Neural progenitor cell (in vitro differentiated cells): ENCODE data around the gene PDHB. TPM values are rescaled to one million over a fixed set of nuclear protein-coding genes. Genes with fewer than 3 reads are reported as not detected.

ENCODE experiments used
- DNase-seq: peaks from one replicate; pipeline ENCODE4 v3.0.0-alpha.2; 2016; ENCODE audit warnings: low spot score
- H2AFZ ChIP-seq: fragments of 200-600 bp; sonication (generic); replicated peaks from 2 replicates; pipeline ENCODE4 v1.6.1; 2016; ENCODE audit warnings: antibody characterized with exemption
- H3F3A ChIP-seq: fragments of 200-600 bp; sonication (generic); 2 replicates; pipeline ENCODE4 v1.6.1; 2016; ENCODE audit warnings: antibody characterized with exemption, low read depth
- H3K27ac ChIP-seq: fragments of 200-600 bp; sonication (generic); 2 replicates; pipeline ENCODE4 v1.5.1; 2016; ENCODE audit warnings: mild to moderate bottlenecking
- H3K27me3 ChIP-seq: fragments of 200-600 bp; sonication (generic); 2 replicates; pipeline ENCODE4 v1.6.1; 2016; ENCODE audit warnings: mild to moderate bottlenecking, moderate library complexity
- H3K36me3 ChIP-seq: fragments of 200-600 bp; sonication (generic); 2 replicates; pipeline ENCODE4 v1.5.1; 2016
- H3K4me1 ChIP-seq: fragments of 200-600 bp; sonication (generic); 2 replicates; pipeline ENCODE4 v1.6.1; 2016; ENCODE audit warnings: mixed run types
- H3K4me2 ChIP-seq: fragments of 200-600 bp; sonication (generic); 2 replicates; pipeline ENCODE4 v1.6.1; 2016
- H3K4me3 ChIP-seq: fragments of 200-600 bp; sonication (generic); 2 replicates; pipeline ENCODE4 v1.5.1; 2016
- H3K79me2 ChIP-seq: fragments of 200-600 bp; sonication (generic); 2 replicates; pipeline ENCODE4 v1.6.1; 2016; ENCODE audit warnings: low read depth
- H3K9ac ChIP-seq: fragments of 200-600 bp; sonication (generic); 2 replicates; pipeline ENCODE4 v1.6.1; 2016
- H3K9me3 ChIP-seq: fragments of 200-600 bp; sonication (generic); 2 replicates; pipeline ENCODE4 v1.5.1; 2016; ENCODE audit warnings: low read depth
- H4K20me1 ChIP-seq: fragments of 200-600 bp; sonication (generic); 2 replicates; pipeline ENCODE4 v1.6.1; 2016; ENCODE audit warnings: low read depth
- H3K27ac Mint-ChIP-seq: 3 replicates; pipeline ENCODE4 v1.8.0; 2021; ENCODE audit warnings: mixed read lengths
- H3K27me3 Mint-ChIP-seq: 2 replicates; pipeline ENCODE4 v1.8.0; 2022; ENCODE audit warnings: low read depth, mild to moderate bottlenecking, inconsistent platforms, moderate library complexity, mixed read lengths; ENCODE audit not compliant: insufficient read depth
- H3K36me3 Mint-ChIP-seq: 3 replicates; pipeline ENCODE4 v1.8.0; 2021; ENCODE audit warnings: mixed read lengths
- H3K4me1 Mint-ChIP-seq: 3 replicates; pipeline ENCODE4 v1.8.0; 2021; ENCODE audit warnings: mixed read lengths
- H3K4me3 Mint-ChIP-seq: 3 replicates; pipeline ENCODE4 v1.8.0; 2021; ENCODE audit warnings: mild to moderate bottlenecking, moderate library complexity, mixed read lengths
- H3K9me3 Mint-ChIP-seq: 3 replicates; pipeline ENCODE4 v1.8.0; 2020; ENCODE audit warnings: mixed read lengths
- CTCF ChIP-seq: fragments of 200-600 bp; sonication (generic); IDR thresholded peaks from 2 replicates; pipeline ENCODE4 v1.5.1; 2017; ENCODE audit warnings: antibody characterized with exemption, mild to moderate bottlenecking
- EZH2 ChIP-seq: fragments of 200-600 bp; sonication (generic); IDR thresholded peaks from 2 replicates; pipeline ENCODE4 v1.6.1; 2017; ENCODE audit warnings: antibody characterized with exemption, mild to moderate bottlenecking, moderate library complexity
- EZH2phosphoT487 ChIP-seq: fragments of 200-600 bp; sonication (generic); IDR thresholded peaks from 2 replicates; pipeline ENCODE4 v1.6.1; 2017; ENCODE audit warnings: antibody characterized with exemption
- total RNA-seq: library from RNA; depleted of rRNA; stranded (reverse); fragments of >200 nt; gene quantifications from 2 replicates; pipeline ENCODE4 v1.2.3, GENCODE V29; 2015; ENCODE audit warnings: low replicate concordance

PDHB gene
- total RNA-seq, 1 donor from 2014 or later = 155 TPM

- no peak for TF ChIP-seq EZH2
- peaks cover 28% of the 10 kb centered on the region for H3F3A ChIP-seq
- H3K9me3 ChIP-seq = no peaks in the 10 kb centered on the region
- no peak overlapping the region for H2AFZ ChIP-seq
- Mint-ChIP-seq H3K4me1 (no peaks in the 10 kb centered on the region), H3K9me3 (no peaks in the 10 kb centered on the region), H3K4me3 (no peak overlapping the region), H3K36me3 (peaks cover 19% of the 10 kb centered on the region), H3K27me3 (no peaks in the 10 kb centered on the region), H3K27ac (no peak overlapping the region)
- H3K4me1 ChIP-seq = no peaks in the 10 kb centered on the region
- no peak overlapping the region for H3K4me3 ChIP-seq
- H4K20me1 ChIP-seq = no peaks in the 10 kb centered on the region
- H3K9ac ChIP-seq = no peak overlapping the region
- no peaks in the 10 kb centered on the region for H3K79me2 ChIP-seq
- peaks cover 4% of the 10 kb centered on the region for H3K36me3 ChIP-seq
- H3K27me3 ChIP-seq = no peaks in the 10 kb centered on the region
- H3K27ac ChIP-seq = no peak overlapping the region
- no peak overlapping the region for H3K4me2 ChIP-seq
- DNase-seq = no peak
These were observed 9.0 kb downstream of the PDHB start for GRCh38 chr3:58424613-58425012.

- Mint-ChIP-seq H3K4me1 (no peaks in the 10 kb centered on the region), H3K27ac (no peak overlapping the region), H3K4me3 (no peak overlapping the region), H3K36me3 (peaks cover 7% of the 10 kb centered on the region), H3K9me3 (no peaks in the 10 kb centered on the region), H3K27me3 (no peaks in the 10 kb centered on the region)
- TF ChIP-seq CTCF (peak; percentile 21), EZH2phosphoT487 (no peak)
- no peaks in the 10 kb centered on the region for H3K9me3 ChIP-seq
- H3K27ac ChIP-seq = peak overlapping the region; percentile 20
- H3K36me3 ChIP-seq = no peaks in the 10 kb centered on the region
- peaks cover 7% of the 10 kb centered on the region for H3K4me1 ChIP-seq
- no peaks in the 10 kb centered on the region for H3K27me3 ChIP-seq
- H4K20me1 ChIP-seq = no peaks in the 10 kb centered on the region
- H3K79me2 ChIP-seq = no peaks in the 10 kb centered on the region
- no peak overlapping the region for H3K9ac ChIP-seq
- H3K4me3 ChIP-seq = no peak overlapping the region
- DNase-seq = no peak
- no peak overlapping the region for H2AFZ ChIP-seq
- H3F3A ChIP-seq = peaks cover 28% of the 10 kb centered on the region
- no peak overlapping the region for H3K4me2 ChIP-seq
These were observed 10.8 kb downstream of the PDHB start for GRCh38 chr3:58422756-58423325.

GRCh38 chr3:58421004-58421403 is 12.6 kb downstream of the PDHB start:
- no peaks in the 10 kb centered on the region for H3K4me1 Mint-ChIP-seq
- no peak overlapping the region for H3K27ac Mint-ChIP-seq
- H3K4me3 Mint-ChIP-seq = no peak overlapping the region
- H3K9me3 Mint-ChIP-seq = no peaks in the 10 kb centered on the region
- no peak for TF ChIP-seq CTCF
- TF ChIP-seq EZH2phosphoT487 = no peak
- no peak for TF ChIP-seq EZH2
- H3K36me3 ChIP-seq = no peaks in the 10 kb centered on the region
- no peak overlapping the region for H2AFZ ChIP-seq
- H3K27ac ChIP-seq = no peak overlapping the region
- H3K27me3 ChIP-seq = no peaks in the 10 kb centered on the region
- H3K9ac ChIP-seq = no peak overlapping the region
- no peaks in the 10 kb centered on the region for H3K27me3 Mint-ChIP-seq
- peaks cover 24% of the 10 kb centered on the region for H3K4me1 ChIP-seq
- no peak overlapping the region for H3K4me2 ChIP-seq
- DNase-seq = no peak
- H3K79me2 ChIP-seq = no peaks in the 10 kb centered on the region
- no peaks in the 10 kb centered on the region for H3K9me3 ChIP-seq
- peaks cover 43% of the 10 kb centered on the region for H3F3A ChIP-seq
- H3K4me3 ChIP-seq = no peak overlapping the region
- H3K36me3 Mint-ChIP-seq = peaks cover 4% of the 10 kb centered on the region
- no peaks in the 10 kb centered on the region for H4K20me1 ChIP-seq

GRCh38 chr3:58419780-58420507 is 13.7 kb downstream of the PDHB start:
- no peaks in the 10 kb centered on the region for H3K9me3 Mint-ChIP-seq
- H3K27ac Mint-ChIP-seq = no peak overlapping the region
- H3K79me2 ChIP-seq = no peaks in the 10 kb centered on the region
- TF ChIP-seq EZH2phosphoT487 (no peak), CTCF (no peak), EZH2 (no peak)
- H3K4me3 Mint-ChIP-seq = no peak overlapping the region
- no peak overlapping the region for H2AFZ ChIP-seq
- H3K36me3 Mint-ChIP-seq = peaks cover 4% of the 10 kb centered on the region
- no peaks in the 10 kb centered on the region for H3K27me3 Mint-ChIP-seq
- no peak overlapping the region for H3K4me2 ChIP-seq
- H3K27me3 ChIP-seq = no peaks in the 10 kb centered on the region
- H3K27ac ChIP-seq = no peak overlapping the region
- no peaks in the 10 kb centered on the region for H3K4me1 Mint-ChIP-seq
- H3K4me1 ChIP-seq = peaks cover 35% of the 10 kb centered on the region
- H3K36me3 ChIP-seq = no peaks in the 10 kb centered on the region
- no peak overlapping the region for H3K4me3 ChIP-seq
- peaks cover 49% of the 10 kb centered on the region for H3F3A ChIP-seq
- H3K9me3 ChIP-seq = no peaks in the 10 kb centered on the region
- no peak for DNase-seq
- H3K9ac ChIP-seq = no peak overlapping the region
- no peaks in the 10 kb centered on the region for H4K20me1 ChIP-seq
